Chondrocyte (in vitro differentiated cells): ENCODE measurements around the gene BBS9. TPM values are rescaled to one million over a fixed set of nuclear protein-coding genes. Genes with fewer than 3 reads are reported as not detected.
"Not testable (repeated sequence)": the region's sequence is repeated elsewhere in the genome, so short reads cannot be mapped to it uniquely, and the experiment has no call there.

ENCODE experiments used
- DNase-seq: peaks from one replicate; pipeline ENCODE4 v3.0.0; 2021; ENCODE audit warnings: mixed read lengths, low spot score
- H3K27ac Mint-ChIP-seq: one replicate; pipeline ENCODE4 v1.8.0; 2021; ENCODE audit warnings: mild to moderate bottlenecking, moderate library complexity, mixed read lengths; ENCODE audit not compliant: unreplicated experiment
- H3K27me3 Mint-ChIP-seq: 2 replicates; pipeline ENCODE4 v1.8.0; 2021; ENCODE audit warnings: low read depth, mixed read lengths
- H3K36me3 Mint-ChIP-seq: 2 replicates; pipeline ENCODE4 v1.8.0; 2021; ENCODE audit warnings: low read depth, mixed read lengths
- H3K4me1 Mint-ChIP-seq: 2 replicates; pipeline ENCODE4 v1.8.0; 2021; ENCODE audit warnings: low read depth, mild to moderate bottlenecking, mixed read lengths
- H3K4me3 Mint-ChIP-seq: one replicate; pipeline ENCODE4 v1.8.0; 2021; ENCODE audit warnings: mild to moderate bottlenecking, moderate library complexity, mixed read lengths; ENCODE audit not compliant: unreplicated experiment
- H3K9me3 Mint-ChIP-seq: 2 replicates; pipeline ENCODE4 v1.8.0; 2021; ENCODE audit warnings: low read depth, mixed read lengths
- total RNA-seq: library from RNA; stranded (reverse); gene quantifications from 3 replicates; pipeline ENCODE4 v1.2.1, GENCODE V29; 2021
- TF ChIP-seq, protein P1 (sequence below): fragments of 200-600 bp; sonication (generic); IDR thresholded peaks from 2 replicates; pipeline ENCODE4 v1.5.0; 2021; ENCODE audit warnings: antibody characterized with exemption, mild to moderate bottlenecking, moderate library complexity

BBS9 gene
- total RNA-seq, 1 donor from 2014 or later: 16.5 TPM

DNA sequence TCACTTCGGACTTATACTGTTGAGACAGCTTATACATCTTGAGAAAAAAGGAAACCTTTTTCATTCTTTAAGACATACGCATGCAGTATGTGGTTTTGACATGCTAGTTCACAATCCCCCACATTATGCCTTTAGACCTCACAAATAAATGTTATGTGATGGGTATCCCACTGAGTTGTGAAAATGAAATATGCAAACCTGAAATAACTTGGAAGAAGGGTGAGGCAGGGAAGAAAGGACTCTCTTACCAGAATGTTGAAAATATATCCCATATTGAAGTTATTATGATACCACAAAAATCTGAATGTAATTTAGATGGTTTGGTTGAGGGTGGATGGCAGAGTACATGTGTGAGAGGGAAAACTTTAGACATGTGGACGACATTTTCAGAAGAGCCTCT lies 379.8 kb downstream of the BBS9 start:
- peaks cover 18% of the 10 kb centered on the region for H3K4me1 Mint-ChIP-seq
- no peak overlapping the region for H3K27ac Mint-ChIP-seq
- TF ChIP-seq, protein P1, sequence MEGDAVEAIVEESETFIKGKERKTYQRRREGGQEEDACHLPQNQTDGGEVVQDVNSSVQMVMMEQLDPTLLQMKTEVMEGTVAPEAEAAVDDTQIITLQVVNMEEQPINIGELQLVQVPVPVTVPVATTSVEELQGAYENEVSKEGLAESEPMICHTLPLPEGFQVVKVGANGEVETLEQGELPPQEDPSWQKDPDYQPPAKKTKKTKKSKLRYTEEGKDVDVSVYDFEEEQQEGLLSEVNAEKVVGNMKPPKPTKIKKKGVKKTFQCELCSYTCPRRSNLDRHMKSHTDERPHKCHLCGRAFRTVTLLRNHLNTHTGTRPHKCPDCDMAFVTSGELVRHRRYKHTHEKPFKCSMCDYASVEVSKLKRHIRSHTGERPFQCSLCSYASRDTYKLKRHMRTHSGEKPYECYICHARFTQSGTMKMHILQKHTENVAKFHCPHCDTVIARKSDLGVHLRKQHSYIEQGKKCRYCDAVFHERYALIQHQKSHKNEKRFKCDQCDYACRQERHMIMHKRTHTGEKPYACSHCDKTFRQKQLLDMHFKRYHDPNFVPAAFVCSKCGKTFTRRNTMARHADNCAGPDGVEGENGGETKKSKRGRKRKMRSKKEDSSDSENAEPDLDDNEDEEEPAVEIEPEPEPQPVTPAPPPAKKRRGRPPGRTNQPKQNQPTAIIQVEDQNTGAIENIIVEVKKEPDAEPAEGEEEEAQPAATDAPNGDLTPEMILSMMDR: no peak
- H3K27me3 Mint-ChIP-seq: no peaks in the 10 kb centered on the region
- no peak for DNase-seq
- H3K4me3 Mint-ChIP-seq: no peak overlapping the region
- H3K9me3 Mint-ChIP-seq: no peaks in the 10 kb centered on the region
- no peaks in the 10 kb centered on the region for H3K36me3 Mint-ChIP-seq

DNA sequence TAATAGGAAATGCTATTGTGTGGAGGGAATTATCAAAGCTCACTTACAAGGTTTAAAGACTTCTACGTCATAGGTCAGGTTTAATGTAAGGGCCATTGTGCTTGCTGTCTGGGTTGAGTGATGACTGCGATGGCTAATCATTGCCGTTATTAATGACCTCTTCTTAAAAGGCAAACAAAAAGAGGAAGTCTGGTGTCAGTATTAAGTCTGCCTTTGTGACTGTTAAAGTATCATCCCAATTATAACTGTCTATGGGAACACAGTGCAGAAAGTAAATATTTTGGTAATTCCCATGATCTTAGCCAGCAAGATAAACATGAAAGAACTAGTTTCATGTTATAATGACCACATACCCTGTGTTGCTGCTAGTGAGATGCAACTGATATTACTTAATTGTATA lies 382.4 kb downstream of the BBS9 start:
- TF ChIP-seq, protein P1: no peak
- no peak for DNase-seq
- Mint-ChIP-seq H3K9me3 (no peaks in the 10 kb centered on the region), H3K27ac (no peak overlapping the region), H3K4me3 (no peak overlapping the region), H3K36me3 (no peaks in the 10 kb centered on the region), H3K4me1 (peaks cover 38% of the 10 kb centered on the region), H3K27me3 (no peaks in the 10 kb centered on the region)

DNA sequence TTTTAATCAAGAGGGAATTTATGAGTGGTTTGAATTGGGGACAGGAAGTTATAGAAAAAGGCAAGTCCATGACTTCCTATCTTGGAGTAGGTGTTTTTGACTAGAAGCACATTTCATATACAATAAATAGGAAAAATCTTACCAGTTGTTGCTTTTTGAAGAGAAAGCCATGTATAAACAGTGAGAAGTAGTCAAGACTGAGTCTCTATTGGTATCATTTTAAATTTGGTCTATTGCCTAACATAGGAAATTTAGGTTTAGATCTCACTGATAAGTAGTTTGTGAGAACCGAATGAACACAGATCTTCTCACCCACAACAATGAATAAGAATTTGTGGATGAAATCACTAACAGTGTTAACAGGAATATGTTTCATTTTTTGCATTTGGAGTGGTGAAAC lies 387.2 kb downstream of the BBS9 start:
- H3K4me3 Mint-ChIP-seq: no peak overlapping the region

DNA sequence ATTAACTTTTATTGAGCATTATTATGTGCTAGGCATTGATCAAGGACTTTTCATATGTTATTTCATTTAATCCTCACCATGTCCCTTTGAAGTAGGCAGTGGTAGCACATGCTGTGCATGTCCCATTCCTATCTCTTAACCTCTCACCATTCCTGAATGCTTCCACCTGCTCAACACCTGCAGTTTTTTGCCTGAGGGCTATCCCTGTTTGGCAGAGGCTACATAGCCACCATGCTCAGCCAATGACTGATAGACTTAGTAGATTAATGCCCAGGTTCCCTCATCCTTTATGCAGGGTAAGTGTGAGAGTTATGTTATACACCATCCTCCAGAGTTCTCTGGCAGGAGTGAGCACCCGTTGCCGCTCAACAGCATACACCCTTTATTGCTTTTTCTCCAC lies 387.8 kb downstream of the BBS9 start:
- TF ChIP-seq, protein P1: no peak
- Mint-ChIP-seq H3K36me3 (no peaks in the 10 kb centered on the region), H3K27me3 (no peaks in the 10 kb centered on the region), H3K9me3 (no peaks in the 10 kb centered on the region), H3K4me3 (no peak overlapping the region), H3K27ac (no peak overlapping the region), H3K4me1 (peaks cover 22% of the 10 kb centered on the region)
- DNase-seq: no peak

More for the DNA sequence above, 387.2 kb downstream of the BBS9 start:
- no peaks in the 10 kb centered on the region for H3K36me3 Mint-ChIP-seq
- no peak overlapping the region for H3K27ac Mint-ChIP-seq
- DNase-seq: no peak
- TF ChIP-seq, protein P1: no peak
- no peaks in the 10 kb centered on the region for H3K27me3 Mint-ChIP-seq
- peaks cover 27% of the 10 kb centered on the region for H3K4me1 Mint-ChIP-seq
- H3K9me3 Mint-ChIP-seq: no peaks in the 10 kb centered on the region

DNA sequence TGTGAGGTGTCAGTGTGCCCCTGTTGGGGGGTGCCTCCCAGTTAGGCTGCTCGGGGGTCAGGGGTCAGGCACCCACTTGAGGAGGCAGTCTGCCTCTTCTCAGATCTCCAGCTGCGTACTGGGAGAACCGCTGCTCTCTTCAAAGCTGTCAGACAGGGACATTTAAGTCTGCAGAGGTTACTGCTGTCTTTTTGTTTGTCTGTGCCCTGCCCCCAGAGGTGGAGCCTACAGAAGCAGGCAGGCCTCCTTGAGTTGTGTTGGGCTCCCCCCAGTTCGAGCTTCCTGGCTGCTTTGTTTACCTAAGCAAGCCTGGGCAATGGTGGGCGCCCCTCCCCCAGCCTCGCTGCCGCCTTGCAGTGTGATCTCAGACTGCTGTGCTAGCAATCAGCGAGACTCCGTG lies 397.6 kb downstream of the BBS9 start:
- DNase-seq, H3K27ac Mint-ChIP-seq, H3K4me1 Mint-ChIP-seq, H3K27me3 Mint-ChIP-seq, H3K36me3 Mint-ChIP-seq, H3K9me3 Mint-ChIP-seq: not testable (repeated sequence)
- peak overlapping the region; percentile 68 for H3K4me3 Mint-ChIP-seq

DNA sequence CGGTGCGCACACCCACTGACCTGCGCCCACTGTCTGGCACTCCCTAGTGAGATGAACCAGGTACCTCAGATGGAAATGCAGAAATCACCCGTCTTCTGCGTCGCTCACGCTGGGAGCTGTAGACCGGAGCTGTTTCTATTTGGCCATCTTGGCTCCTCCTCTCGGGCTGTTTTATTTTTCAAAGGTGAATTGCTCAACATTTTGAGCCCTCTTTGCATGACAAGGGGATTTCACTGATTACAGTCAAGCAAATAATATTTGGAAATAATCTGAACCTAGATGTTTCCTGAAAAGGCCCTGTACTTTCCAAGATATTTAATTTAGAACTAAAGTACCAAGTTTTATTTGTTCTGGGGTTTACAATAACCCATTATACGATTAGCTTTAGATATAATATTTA lies 398.2 kb downstream of the BBS9 start:
- H3K9me3 Mint-ChIP-seq, H3K27ac Mint-ChIP-seq, H3K4me1 Mint-ChIP-seq, DNase-seq, H3K27me3 Mint-ChIP-seq, H3K36me3 Mint-ChIP-seq: not testable (repeated sequence)
- peak overlapping the region; percentile 68 for H3K4me3 Mint-ChIP-seq
